Neural crest cell (in vitro differentiated cells): ENCODE data around the gene TSHZ2. TPM values are rescaled to one million over a fixed set of nuclear protein-coding genes. Genes with fewer than 3 reads are reported as not detected.

Source experiments
- DNase-seq: peaks from one replicate; pipeline ENCODE4 v3.0.0; 2021; ENCODE audit warnings: low read depth, mixed read lengths, low spot score
- H3K27ac Mint-ChIP-seq: one replicate; pipeline ENCODE4 v1.8.0; 2021; ENCODE audit warnings: mild to moderate bottlenecking, mixed read lengths; ENCODE audit not compliant: unreplicated experiment
- H3K27me3 Mint-ChIP-seq: 2 replicates; pipeline ENCODE4 v1.8.0; 2021; ENCODE audit warnings: low read depth, mild to moderate bottlenecking, mixed read lengths
- H3K36me3 Mint-ChIP-seq: 2 replicates; pipeline ENCODE4 v1.8.0; 2021; ENCODE audit warnings: low read depth, mild to moderate bottlenecking, mixed read lengths
- H3K4me1 Mint-ChIP-seq: 2 replicates; pipeline ENCODE4 v1.8.0; 2021; ENCODE audit warnings: mixed read lengths
- H3K4me3 Mint-ChIP-seq: one replicate; pipeline ENCODE4 v1.8.0; 2021; ENCODE audit warnings: mild to moderate bottlenecking, mixed read lengths
- H3K9me3 Mint-ChIP-seq: 2 replicates; pipeline ENCODE4 v1.8.0; 2021; ENCODE audit warnings: mixed read lengths
- CTCF ChIP-seq: fragments of 200-600 bp; sonication (generic); conservative IDR thresholded peaks from 2 replicates; pipeline ENCODE4 v1.5.0; 2021; ENCODE audit warnings: antibody characterized with exemption, mild to moderate bottlenecking
- total RNA-seq: library from RNA; stranded (reverse); gene quantifications from 2 replicates; pipeline ENCODE4 v1.2.1, GENCODE V29; 2021

Gene TSHZ2
- total RNA-seq, 1 donor from 2014 or later, result 6.4 TPM

GRCh38 chr20:53345536-53346334 lies 373.6 kb downstream of the TSHZ2 start:
- no peak overlapping the region for H3K4me3 Mint-ChIP-seq
- no peak overlapping the region for H3K27ac Mint-ChIP-seq
- TF ChIP-seq CTCF, result no peak
- peaks cover 4% of the 10 kb centered on the region for H3K9me3 Mint-ChIP-seq
- H3K4me1 Mint-ChIP-seq, result peaks cover 9% of the 10 kb centered on the region
- no peaks in the 10 kb centered on the region for H3K27me3 Mint-ChIP-seq
- H3K36me3 Mint-ChIP-seq, result no peaks in the 10 kb centered on the region
- no peak for DNase-seq

GRCh38 chr20:53346335-53346648 lies 374.1 kb downstream of the TSHZ2 start:
- Mint-ChIP-seq H3K27ac (no peak overlapping the region), H3K27me3 (no peaks in the 10 kb centered on the region), H3K4me3 (no peak overlapping the region), H3K9me3 (peaks cover 4% of the 10 kb centered on the region), H3K4me1 (peaks cover 9% of the 10 kb centered on the region), H3K36me3 (no peaks in the 10 kb centered on the region)
- no peak for TF ChIP-seq CTCF
- no peak for DNase-seq

- no peak for DNase-seq
- Mint-ChIP-seq H3K4me3 (no peak overlapping the region), H3K9me3 (peaks cover 9% of the 10 kb centered on the region), H3K27ac (no peak overlapping the region), H3K27me3 (no peaks in the 10 kb centered on the region), H3K36me3 (peaks cover 4% of the 10 kb centered on the region), H3K4me1 (peaks cover 9% of the 10 kb centered on the region)
- no peak for TF ChIP-seq CTCF
These were observed 377.6 kb downstream of the TSHZ2 start for GRCh38 chr20:53349730-53350129.

GRCh38 chr20:53352727-53353440 lies 380.7 kb downstream of the TSHZ2 start:
- DNase-seq, result no peak
- H3K4me1 Mint-ChIP-seq, result peaks cover 4% of the 10 kb centered on the region
- no peak overlapping the region for H3K27ac Mint-ChIP-seq
- TF ChIP-seq CTCF, result no peak
- H3K27me3 Mint-ChIP-seq, result no peaks in the 10 kb centered on the region
- peaks cover 25% of the 10 kb centered on the region for H3K9me3 Mint-ChIP-seq
- no peak overlapping the region for H3K4me3 Mint-ChIP-seq
- peaks cover 10% of the 10 kb centered on the region for H3K36me3 Mint-ChIP-seq

DNA sequence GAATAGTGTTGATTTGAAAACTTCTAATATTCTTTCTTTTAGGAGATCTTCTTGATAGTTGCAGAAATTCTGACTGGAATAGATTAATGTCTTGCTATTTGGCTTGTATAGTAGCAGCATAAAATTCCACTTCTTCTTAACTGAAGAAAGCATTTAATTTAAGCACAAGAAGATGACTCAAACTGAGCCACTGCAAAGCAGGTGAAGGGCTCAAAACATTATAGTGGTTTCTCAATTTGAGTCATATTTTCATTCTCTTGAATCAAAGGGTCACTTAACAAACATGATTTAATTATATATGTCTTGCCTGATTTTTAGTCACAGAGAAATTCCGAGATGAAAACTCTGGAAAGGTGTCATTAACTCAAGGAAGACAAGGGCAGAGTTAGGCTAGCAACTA lies 382.2 kb downstream of the TSHZ2 start:
- H3K4me1 Mint-ChIP-seq, result peaks cover 11% of the 10 kb centered on the region
- TF ChIP-seq CTCF, result no peak
- no peaks in the 10 kb centered on the region for H3K27me3 Mint-ChIP-seq

More for the DNA sequence above, 382.2 kb downstream of the TSHZ2 start:
- Mint-ChIP-seq H3K27ac (no peak overlapping the region), H3K36me3 (peaks cover 10% of the 10 kb centered on the region), H3K4me3 (no peak overlapping the region), H3K9me3 (peaks cover 26% of the 10 kb centered on the region)
- DNase-seq, result no peak
